Measurements from ENCODE around the gene SYNC. TPM values are rescaled to one million over a fixed set of nuclear protein-coding genes. Genes with fewer than 3 reads are reported as not detected.
A peak's percentile ranks its signal among the peaks of the same experiment; 100 is the strongest.

The SYNC gene
- total and polyA plus RNA-seq, 9 of the 15 experiments (the other 6 are each of a cell fraction or from before 2014, with no cell fraction given): 0.49 to 1.1 (median 0.87) TPM

- TF ChIP-seq ARID4B (CRISPR knock-in tag; IDR thresholded peaks at IDR 0.05) (no peak), EP300 (IDR thresholded peaks at IDR 0.05; ENCODE audit: low read length) (no peak), LARP7 (IDR thresholded peaks at IDR 0.05) (no peak), SMC3 (conservative IDR thresholded peaks at IDR 0.05; ENCODE audit: insufficient read depth, low read depth, low read length) (no peak), SAFB (IDR thresholded peaks at IDR 0.05; ENCODE audit: borderline replicate concordance, low read depth, low read length) (0 out of 2 replicates have a peak, but pooled peaks have one; percentile 41), HMGN3 (IDR thresholded peaks at IDR 0.05; ENCODE audit: borderline replicate concordance, extremely low read depth, insufficient read length, low read depth, low read length) (no peak), ARNT (IDR thresholded peaks at IDR 0.05) (no peak), DPF2 (IDR thresholded peaks at IDR 0.05) (no peak), FOXK2 (conservative IDR thresholded peaks at IDR 0.05 in 1 of 2, IDR thresholded peaks at IDR 0.05 in 1 of 2; ENCODE audit: low read depth in 2 of 2) (no peak), PRDM10 (IDR thresholded peaks at IDR 0.05; ENCODE audit: partially characterized antibody) (peak; percentile 82), ZBTB17 (CRISPR knock-in tag; IDR thresholded peaks at IDR 0.05) (peak; percentile 70; the same call in 1 of the 2 replicates), ATF6 (CRISPR knock-in tag; IDR thresholded peaks at IDR 0.05) (no peak; the same call in 1 of the 2 replicates), ZNF431 (CRISPR knock-in tag; IDR thresholded peaks at IDR 0.05) (peak; percentile 70; the same call in 1 of the 2 replicates), HDAC2 (IDR thresholded peaks at IDR 0.05) (no peak), ZNF280A (IDR thresholded peaks at IDR 0.05; ENCODE audit: low read depth, partially characterized antibody) (no peak), NR1H2 (CRISPR knock-in tag; IDR thresholded peaks at IDR 0.05) (peak; percentile 97; the same call in 1 of the 2 replicates), ZNF134 (CRISPR knock-in tag; conservative IDR thresholded peaks at IDR 0.05) (0 out of 2 replicates have a peak, but pooled peaks have one; percentile 37)
These were observed 51.0 kb downstream of the SYNC start (continued) for GRCh38 chr1:32651461-32652073.

All from K562 (cell line).